NB4 (cell line): ENCODE measurements around the gene MRPL49.
A peak's percentile ranks its signal among the peaks of the same experiment; 100 is the strongest.

Experiments
- DNase-seq: peaks from one replicate; pipeline ENCODE4 v3.0.0; 2010; ENCODE audit warnings: low read depth
- H3K4me3 ChIP-seq: one replicate; pipeline ENCODE4 v1.5.1; 2011; ENCODE audit warnings: mild to moderate bottlenecking, low read depth, low read length, moderate library complexity
- MAX ChIP-seq: IDR thresholded peaks from 2 replicates; pipeline ENCODE4 v1.6.1; 2011; ENCODE audit warnings: low read depth, low read length
- MYC ChIP-seq: IDR thresholded peaks from 2 replicates; pipeline ENCODE4 v1.6.1; 2011; ENCODE audit warnings: low read depth, low read length
- POLR2A ChIP-seq: IDR thresholded peaks from 2 replicates; pipeline ENCODE4 v1.6.1; 2011; ENCODE audit warnings: mild to moderate bottlenecking; ENCODE audit not compliant: insufficient read length; ENCODE audit errors: extremely low read depth
- TF ChIP-seq, protein P1 (sequence below): IDR thresholded peaks from one replicate; pipeline ENCODE4 v1.5.1; 2012; ENCODE audit warnings: low read depth, low read length

The MRPL49 gene

GRCh38 chr11:65126624-65127274 is 4.6 kb downstream of the MRPL49 start:
- TF ChIP-seq MAX (no peak), POLR2A (no peak), MYC (no peak)
- TF ChIP-seq, protein P1, sequence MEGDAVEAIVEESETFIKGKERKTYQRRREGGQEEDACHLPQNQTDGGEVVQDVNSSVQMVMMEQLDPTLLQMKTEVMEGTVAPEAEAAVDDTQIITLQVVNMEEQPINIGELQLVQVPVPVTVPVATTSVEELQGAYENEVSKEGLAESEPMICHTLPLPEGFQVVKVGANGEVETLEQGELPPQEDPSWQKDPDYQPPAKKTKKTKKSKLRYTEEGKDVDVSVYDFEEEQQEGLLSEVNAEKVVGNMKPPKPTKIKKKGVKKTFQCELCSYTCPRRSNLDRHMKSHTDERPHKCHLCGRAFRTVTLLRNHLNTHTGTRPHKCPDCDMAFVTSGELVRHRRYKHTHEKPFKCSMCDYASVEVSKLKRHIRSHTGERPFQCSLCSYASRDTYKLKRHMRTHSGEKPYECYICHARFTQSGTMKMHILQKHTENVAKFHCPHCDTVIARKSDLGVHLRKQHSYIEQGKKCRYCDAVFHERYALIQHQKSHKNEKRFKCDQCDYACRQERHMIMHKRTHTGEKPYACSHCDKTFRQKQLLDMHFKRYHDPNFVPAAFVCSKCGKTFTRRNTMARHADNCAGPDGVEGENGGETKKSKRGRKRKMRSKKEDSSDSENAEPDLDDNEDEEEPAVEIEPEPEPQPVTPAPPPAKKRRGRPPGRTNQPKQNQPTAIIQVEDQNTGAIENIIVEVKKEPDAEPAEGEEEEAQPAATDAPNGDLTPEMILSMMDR = no peak
- no peak overlapping the region for H3K4me3 ChIP-seq
- DNase-seq = peak; percentile 4

- peak; percentile 3 for DNase-seq
- H3K4me3 ChIP-seq = no peak overlapping the region
- TF ChIP-seq MYC = no peak
- no peak for TF ChIP-seq MAX
- TF ChIP-seq, protein P1 = no peak
- TF ChIP-seq POLR2A = no peak
Observed at GRCh38 chr11:65127473-65128181, 5.5 kb downstream of the MRPL49 start.

DNA sequence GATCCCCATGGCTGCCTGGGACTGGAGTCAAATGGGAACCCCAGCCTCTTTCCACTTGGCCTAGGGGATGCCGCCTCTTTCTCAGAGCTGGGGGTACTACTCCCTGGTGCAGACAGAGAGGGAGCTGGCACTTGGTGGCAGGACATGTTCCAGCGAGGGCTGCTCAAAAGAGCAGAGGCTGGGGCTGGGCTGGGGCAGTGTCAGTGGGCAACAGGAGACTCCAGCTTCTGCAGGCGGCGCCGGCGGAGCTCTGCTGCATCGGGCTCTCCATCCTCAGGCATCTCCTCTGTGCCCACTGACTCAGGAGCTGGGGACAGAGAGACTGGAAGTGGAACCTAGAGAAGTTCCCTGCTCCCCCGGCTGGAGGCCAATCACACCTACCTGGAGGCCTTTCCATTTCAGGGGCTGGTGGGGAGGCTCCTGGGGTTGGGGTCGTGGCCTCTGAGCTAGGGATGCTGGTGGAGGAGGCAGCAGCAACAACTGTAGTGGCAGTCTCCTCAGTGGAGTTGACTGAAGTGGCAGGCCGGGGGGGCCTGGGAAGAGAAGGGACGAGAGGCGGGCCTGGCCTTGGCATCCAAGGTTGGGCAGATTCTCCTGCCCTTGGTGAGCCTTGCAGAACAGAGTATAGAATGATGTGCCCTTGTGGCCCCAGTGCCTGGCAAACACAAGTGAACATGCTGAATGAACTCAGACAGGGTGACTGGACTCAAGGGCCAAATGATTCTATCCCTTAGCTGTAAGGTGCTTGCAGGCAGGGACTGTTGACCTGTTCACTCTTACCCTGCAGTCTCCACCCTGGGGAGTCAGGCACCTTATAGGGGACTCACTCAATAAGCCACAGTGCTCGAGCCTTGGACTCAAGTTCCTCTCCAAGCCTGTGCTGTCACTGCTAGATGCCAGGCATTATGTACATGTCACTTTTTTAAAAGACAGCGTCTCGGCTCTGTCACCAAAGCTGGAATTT is 6.3 kb downstream of the MRPL49 start:
- DNase-seq = peak; percentile 15
- TF ChIP-seq, protein P1 = no peak
- TF ChIP-seq MAX (no peak), MYC (no peak), POLR2A (no peak)
- H3K4me3 ChIP-seq = no peak overlapping the region

DNA sequence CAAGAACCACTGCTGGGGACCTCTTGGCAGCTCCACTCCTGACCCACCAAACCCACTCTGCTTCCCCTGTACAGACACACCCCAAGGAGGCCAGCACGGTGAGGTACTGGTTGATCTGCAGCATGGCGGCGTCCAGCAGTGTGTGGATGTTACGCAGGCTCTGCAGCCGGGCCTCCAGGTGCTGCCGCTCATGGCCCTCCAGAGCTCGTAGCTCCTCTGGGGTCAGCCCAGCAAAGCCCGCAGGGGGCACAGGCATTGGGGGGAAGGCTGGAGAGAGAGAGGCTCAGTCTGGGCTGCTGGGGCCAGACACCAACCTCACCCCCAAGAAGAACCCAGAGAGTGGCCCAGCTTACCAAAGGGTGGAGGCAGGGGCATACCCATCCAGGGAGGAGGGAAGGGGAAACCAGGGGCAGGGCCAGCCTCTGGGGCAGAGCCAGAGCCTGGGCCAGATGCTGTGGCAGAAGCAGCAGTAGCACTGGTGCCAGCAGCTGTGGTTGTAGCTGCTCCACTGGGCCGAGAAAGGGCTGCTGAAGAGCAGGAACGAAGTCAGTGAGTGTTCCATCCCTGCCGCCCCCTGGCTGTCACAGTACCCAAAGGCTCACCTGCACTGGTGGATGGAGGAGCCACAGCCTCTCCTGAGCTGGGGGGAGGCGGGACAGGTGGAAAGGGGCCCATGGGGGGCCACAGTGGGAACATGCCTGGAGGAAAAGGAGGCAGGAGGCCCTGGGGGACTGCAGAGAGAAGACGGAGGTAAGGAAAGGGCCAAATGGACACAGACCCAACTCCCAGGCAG is 7.7 kb downstream of the MRPL49 start:
- DNase-seq = peak; percentile 4
- TF ChIP-seq, protein P1 = no peak
- TF ChIP-seq MAX (no peak), POLR2A (no peak), MYC (no peak)
- no peak overlapping the region for H3K4me3 ChIP-seq

- H3K4me3 ChIP-seq = no peak overlapping the region
- DNase-seq = peak; percentile 7
- TF ChIP-seq MAX (no peak), POLR2A (no peak), MYC (no peak)
- TF ChIP-seq, protein P1 = no peak
Observed at GRCh38 chr11:65130631-65131416, 8.7 kb downstream of the MRPL49 start.
